GM13977 (cell line): Measurements from ENCODE around the gene PTPN3.

Source experiments
- DNase-seq: peaks from one replicate; pipeline ENCODE4 v3.0.0; 2012; ENCODE audit warnings: low spot score
- CTCF ChIP-seq: IDR thresholded peaks from 2 replicates; pipeline ENCODE4 v1.5.1; 2012; ENCODE audit warnings: mild to moderate bottlenecking, control low read depth; ENCODE audit not compliant: insufficient read depth; ENCODE audit errors: extremely low read depth, missing control alignments
- in situ Hi-C: fragments of 300-500 bp; cut with MboI; formaldehyde crosslinking; loops from one replicate; pipeline ENCODE4 v1.12.0; 2022; ENCODE audit warnings: low sequenced_read_pairs, low pct_unique_long_range_greater_than_20kb, mixed read lengths, inconsistent platforms; ENCODE audit not compliant: unreplicated experiment

Gene PTPN3

DNA sequence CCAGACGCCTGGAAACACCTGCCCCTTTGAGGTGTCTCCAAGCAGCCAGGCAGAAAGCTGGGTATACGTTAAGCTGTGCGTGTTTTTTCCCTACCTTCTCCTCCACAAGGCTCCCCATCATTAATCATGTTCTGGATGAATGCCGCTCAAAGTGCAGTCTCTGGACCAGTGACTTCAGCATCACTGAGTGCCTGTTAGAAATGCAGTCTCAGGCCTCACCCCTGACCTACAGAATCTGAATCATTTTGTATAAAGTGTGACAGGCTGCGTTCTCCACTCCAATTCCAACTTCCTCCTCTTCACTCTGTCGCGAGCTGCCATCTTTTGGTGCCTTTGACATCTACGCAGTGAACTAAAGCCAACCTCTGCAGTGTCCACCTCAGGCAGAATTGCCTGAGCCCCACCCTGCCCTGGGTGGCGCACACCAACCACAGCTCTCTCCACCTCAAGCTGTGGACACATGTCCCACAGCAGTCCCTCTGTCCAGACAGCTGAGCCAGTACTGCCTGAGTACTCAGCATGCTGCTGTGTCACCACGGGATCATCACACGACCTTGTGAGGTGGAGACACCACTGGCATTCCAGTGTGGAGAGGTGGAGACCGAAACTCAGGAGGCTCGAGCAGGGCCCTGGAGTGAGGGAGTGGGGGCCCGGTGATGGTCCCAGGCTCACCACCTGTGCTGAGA is 14.2 kb downstream of the PTPN3 start:
- in situ Hi-C loops = no loop called here
- no peak for TF ChIP-seq CTCF
- no peak for DNase-seq

DNA sequence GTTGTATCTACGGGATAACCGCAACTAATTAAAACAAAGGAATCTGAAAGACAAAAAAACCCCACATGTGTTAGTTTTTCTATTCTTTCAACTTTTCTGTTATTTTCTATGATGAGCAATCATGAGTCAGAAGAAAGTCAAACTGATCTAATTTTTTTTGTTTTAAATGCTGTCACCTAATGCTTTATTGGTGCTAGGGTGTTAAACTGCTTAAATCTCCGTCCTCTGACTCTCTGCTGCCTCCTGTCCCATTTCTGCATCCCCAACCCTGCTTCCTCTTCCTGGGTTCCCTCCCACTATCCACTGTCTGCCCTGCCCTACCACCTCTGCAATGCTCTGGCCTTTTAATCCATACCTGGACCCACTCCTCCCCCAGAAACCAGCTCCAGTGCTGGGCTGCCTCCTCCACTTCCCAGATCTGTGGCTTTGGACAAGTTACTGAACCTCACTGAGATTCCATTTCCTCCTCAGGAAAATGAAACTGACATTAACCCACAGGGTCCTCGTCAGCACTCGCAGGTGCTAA is 15.7 kb downstream of the PTPN3 start:
- no peak for DNase-seq
- no peak for TF ChIP-seq CTCF
- in situ Hi-C loops = no loop called here

DNA sequence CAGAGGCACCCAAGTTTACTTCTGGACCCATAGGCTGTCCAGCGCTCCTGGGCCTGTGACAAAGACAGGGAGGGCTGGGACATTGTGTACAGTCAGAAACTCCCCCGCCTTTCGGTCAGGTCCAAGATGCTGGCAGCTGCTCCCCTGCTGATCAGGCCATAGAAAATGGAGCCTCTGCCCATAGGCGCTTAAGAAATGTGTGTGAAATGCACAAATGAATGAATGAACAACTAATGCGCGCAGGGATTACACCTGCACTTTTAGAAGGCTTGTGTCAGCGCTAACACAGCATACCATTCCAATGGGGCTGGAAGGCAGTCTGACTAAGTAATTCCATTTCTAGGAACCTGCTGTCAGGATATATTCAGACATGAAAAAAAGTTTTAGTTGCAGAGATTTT is 16.3 kb downstream of the PTPN3 start:
- no peak for TF ChIP-seq CTCF
- in situ Hi-C loops = no loop called here
- DNase-seq = no peak

GRCh38 chr9:109479822-109480221 is 18.3 kb downstream of the PTPN3 start:
- TF ChIP-seq CTCF = no peak
- no peak for DNase-seq
- in situ Hi-C loops = no loop called here

GRCh38 chr9:109478665-109479380 is 19.3 kb downstream of the PTPN3 start:
- DNase-seq = no peak
- no peak for TF ChIP-seq CTCF
- in situ Hi-C loops = no loop called here

DNA sequence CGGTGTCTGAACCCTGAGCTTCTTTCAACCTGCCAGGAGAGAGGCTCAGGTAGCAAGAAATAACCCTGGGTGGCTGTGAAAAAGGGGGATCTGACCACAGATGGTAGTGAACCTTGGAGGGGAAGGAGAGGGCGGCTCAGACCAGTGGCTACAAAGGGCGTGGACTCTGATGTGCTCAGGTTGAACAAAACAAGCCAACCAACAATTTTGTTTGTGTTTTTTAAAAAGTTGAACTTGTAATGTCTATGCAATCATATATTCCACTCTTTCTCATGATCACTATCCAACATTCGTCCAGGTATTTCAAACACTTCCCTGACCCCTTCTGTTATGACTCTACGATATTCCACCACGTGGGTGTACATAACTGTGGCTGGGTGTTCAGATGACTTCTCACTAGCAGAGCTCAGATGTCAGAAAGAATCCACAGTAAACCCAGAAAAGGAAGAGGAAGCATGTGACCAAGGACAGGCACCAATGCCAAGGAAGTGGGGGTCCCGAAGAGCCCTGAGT is 20.0 kb downstream of the PTPN3 start:
- no peak for TF ChIP-seq CTCF
- DNase-seq = no peak
- in situ Hi-C loops = no loop called here
